GM19238 (cell line): ENCODE data around the gene SLC1A3.

Experiments used
- DNase-seq: peaks from one replicate; pipeline ENCODE4 v3.0.0; 2011; ENCODE audit warnings: low spot score; ENCODE audit not compliant: insufficient read length

SLC1A3 gene

GRCh38 chr5:36683821-36684434 lies 77.5 kb downstream of the SLC1A3 start:
- DNase-seq = no peak

- DNase-seq = no peak
Measured at GRCh38 chr5:36685631-36686288, 79.4 kb downstream of the SLC1A3 start.

- DNase-seq = no peak
Measured at GRCh38 chr5:36686881-36687280, 80.5 kb downstream of the SLC1A3 start.

- no peak for DNase-seq
Measured at GRCh38 chr5:36688722-36689121, 82.3 kb downstream of the SLC1A3 start.

GRCh38 chr5:36689225-36689624 lies 82.8 kb downstream of the SLC1A3 start:
- no peak for DNase-seq

GRCh38 chr5:36690041-36690961 lies 83.9 kb downstream of the SLC1A3 start:
- peak; percentile 78 for DNase-seq

GRCh38 chr5:36691226-36691625 lies 84.8 kb downstream of the SLC1A3 start:
- DNase-seq = no peak

- DNase-seq = no peak
Measured at GRCh38 chr5:36691696-36692371, 85.4 kb downstream of the SLC1A3 start.

- peak; percentile 66 for DNase-seq
Measured at GRCh38 chr5:36692791-36693763, 86.7 kb downstream of the SLC1A3 start.

GRCh38 chr5:36694351-36694750 lies 87.9 kb downstream of the SLC1A3 start:
- DNase-seq = no peak

- DNase-seq = no peak
Measured at GRCh38 chr5:36696059-36696673, 89.8 kb downstream of the SLC1A3 start.

- DNase-seq = no peak
Measured at GRCh38 chr5:36698031-36698430, 91.6 kb downstream of the SLC1A3 start.

- DNase-seq = no peak
Measured at GRCh38 chr5:36701085-36701698, 94.8 kb downstream of the SLC1A3 start.

- DNase-seq = no peak
Measured at GRCh38 chr5:36703245-36703860, 96.9 kb downstream of the SLC1A3 start.

GRCh38 chr5:36704131-36704530 lies 97.7 kb downstream of the SLC1A3 start:
- DNase-seq = no peak

GRCh38 chr5:36705055-36705454 lies 98.6 kb downstream of the SLC1A3 start:
- no peak for DNase-seq

- DNase-seq = no peak
Measured at GRCh38 chr5:36706662-36707061, 100.3 kb downstream of the SLC1A3 start.

GRCh38 chr5:36708996-36709395 lies 102.6 kb downstream of the SLC1A3 start:
- DNase-seq = no peak

GRCh38 chr5:36710039-36710438 lies 103.6 kb downstream of the SLC1A3 start:
- no peak for DNase-seq
